Measurements from ENCODE around the gene RASA1.
"Not testable (repeated sequence)": the region's sequence is repeated elsewhere in the genome, so short reads cannot be mapped to it uniquely, and the experiment has no call there.

The RASA1 gene

DNA sequence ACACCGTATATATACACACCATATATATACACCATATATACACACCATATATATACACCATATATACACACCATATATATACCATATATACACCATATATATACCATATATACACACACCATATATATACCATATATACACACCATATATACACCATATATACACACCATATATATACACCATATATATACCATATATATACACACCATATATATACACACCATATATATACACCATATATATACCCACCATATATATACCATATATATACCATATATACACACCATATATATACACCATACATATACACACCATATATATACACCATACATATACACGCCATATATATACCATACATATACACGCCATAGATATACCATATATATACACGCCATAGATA is 19.6 kb downstream of the RASA1 start:
- not testable (repeated sequence) for DNase-seq

DNA sequence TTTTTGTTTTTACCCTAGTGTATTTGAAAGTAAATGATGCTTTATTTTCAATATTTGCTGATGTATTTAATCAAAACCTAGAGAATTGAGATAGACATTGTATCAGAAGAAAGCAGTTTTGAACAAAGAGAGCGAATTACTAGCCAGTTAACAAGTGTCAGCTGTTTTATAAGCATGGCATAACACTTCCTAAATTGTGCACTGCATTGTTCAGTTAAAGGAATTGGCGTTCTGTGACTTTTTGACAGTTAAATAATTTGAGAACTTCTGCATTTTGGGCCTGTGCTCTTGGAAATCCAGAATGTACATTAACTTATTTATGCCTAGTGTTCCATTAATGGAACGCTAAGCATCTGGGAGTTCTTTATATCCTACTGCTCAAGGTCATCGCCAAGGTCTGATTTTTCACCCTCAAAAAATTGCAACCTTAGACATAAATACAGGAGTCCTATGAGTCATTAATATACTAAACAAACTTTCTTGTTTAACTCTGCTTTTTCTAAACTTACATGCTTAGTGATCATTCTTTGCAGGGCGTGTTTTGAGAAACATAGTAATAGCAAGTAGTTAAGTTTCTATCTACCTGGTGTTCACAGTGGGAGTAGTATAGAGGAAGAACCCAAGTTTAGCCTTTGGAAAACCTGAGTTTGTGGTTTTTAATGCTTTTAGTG is 31.1 kb downstream of the RASA1 start:
- DNase-seq, result no peak

DNA sequence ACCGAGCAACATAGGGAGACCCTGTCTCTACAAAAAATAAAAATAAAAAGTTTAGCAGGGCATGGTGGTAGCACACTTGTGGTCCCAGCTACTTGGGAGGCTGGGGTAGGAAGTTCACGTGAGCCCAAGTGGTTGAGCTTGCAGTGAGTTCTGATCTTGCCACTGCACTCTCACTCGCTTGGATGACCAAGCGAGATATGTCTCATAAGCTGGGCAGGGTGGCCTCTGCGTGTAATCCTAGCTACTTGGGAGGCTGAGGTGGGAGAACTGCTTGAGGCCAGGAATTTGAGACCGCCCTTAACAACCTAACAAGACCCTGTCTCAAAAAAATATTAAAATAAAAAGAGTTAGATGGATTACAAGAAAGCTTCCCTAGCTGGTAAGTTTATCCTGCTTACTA is 32.5 kb downstream of the RASA1 start:
- DNase-seq, result no peak

DNA sequence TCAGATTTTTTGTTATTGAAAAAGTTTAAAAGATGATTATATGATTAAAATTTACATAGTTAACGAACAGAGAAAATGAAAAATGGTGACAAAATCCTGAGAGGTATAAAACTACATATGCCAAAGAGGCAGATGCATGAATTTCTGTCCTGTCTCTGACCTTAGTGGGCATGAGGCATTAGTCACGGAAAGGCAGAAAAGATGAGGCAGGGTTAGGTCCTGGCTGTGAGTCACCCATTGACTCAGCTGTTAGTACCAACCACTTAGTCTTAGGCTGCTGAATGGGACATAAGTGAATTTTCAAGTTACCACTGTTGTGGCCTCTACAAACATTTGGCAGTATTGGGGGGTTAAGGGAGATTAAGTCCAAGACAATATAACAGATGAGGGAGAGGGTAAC is 33.1 kb downstream of the RASA1 start:
- DNase-seq, result no peak

DNA sequence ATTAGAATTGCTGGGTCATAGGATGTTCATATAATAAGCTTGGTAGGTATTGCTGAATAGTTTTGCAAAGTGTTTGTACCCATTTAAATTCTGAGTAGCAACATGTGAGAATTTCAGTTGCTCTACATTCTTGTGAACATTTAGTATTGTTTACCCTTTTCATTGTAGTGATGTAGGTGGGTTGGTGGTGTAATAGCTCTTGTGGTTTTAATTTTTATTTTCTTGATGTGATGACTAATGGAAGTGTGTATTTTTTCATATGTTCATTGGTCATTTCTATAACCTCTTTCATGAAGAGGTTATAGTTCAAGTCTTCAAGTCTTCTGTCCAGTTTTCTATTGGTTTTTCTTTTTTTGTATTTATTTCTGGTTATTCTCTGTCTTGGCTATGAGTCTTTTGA is 34.4 kb downstream of the RASA1 start:
- DNase-seq, result no peak

DNA sequence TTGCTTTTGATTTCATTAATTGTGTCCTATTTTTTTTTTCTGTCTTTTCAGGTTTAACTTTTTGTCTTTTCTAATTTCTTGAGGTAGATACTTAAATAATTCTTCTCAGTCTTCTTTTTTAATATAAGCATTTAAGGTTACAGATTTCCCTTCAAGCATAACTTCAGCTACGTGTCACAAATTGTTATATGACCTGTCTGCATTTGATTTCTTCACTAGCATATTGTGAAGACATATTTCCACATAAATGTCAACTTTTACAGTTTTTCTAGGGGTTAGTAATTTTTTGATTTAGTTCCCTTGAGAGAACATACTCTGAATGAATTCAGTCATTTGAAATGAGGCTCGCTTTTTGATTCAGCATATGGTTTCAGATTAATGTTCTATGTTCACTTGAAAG is 35.6 kb downstream of the RASA1 start:
- no peak for DNase-seq

DNA sequence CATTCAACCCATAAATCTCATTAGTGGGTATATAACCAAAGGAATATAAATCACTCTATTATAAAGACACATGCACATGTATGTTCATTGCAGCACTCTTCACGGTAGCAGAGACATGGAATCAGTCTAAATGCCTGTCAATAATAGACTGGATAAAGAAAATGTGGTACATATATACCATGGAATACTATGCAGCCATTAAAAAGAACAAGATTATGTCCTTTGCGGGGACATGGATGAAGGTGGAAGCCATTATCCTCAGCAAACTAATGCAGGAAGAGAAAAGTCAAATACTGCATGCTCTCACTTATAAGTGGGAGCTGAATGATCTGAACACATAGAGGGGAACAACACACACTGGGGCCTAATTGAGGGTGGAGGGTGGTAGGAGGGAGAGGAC is 38.4 kb downstream of the RASA1 start:
- not testable (repeated sequence) for DNase-seq

DNA sequence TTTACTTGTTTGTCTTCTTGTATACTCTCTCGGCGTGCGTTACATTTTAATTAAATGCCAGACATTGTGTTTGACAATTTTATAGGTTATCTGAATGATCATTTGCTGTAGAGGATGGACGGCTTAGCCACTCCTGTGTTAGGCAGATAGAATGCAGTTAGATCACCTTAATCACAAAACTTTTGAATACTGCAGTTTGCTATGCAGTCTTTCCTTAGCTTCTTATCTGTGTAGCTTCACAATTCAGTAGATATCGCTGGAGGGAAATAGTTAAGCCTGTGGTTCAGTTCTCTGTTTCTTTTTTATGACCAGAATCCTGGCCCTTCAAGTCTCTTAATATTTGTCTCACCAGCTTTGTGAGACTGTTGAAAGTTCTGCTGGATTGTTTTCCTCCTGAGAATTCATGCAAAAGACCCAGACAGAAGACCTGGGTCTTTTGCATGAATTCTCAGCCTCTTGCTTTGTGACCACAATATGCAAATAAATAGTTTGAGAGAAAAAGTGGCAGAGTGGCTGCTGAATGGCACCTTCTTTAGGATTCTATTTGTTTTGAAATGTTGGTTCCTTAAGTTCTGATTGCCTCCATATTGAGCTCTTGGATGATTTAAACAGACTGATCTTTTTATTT is 40.2 kb downstream of the RASA1 start:
- no peak for DNase-seq

DNA sequence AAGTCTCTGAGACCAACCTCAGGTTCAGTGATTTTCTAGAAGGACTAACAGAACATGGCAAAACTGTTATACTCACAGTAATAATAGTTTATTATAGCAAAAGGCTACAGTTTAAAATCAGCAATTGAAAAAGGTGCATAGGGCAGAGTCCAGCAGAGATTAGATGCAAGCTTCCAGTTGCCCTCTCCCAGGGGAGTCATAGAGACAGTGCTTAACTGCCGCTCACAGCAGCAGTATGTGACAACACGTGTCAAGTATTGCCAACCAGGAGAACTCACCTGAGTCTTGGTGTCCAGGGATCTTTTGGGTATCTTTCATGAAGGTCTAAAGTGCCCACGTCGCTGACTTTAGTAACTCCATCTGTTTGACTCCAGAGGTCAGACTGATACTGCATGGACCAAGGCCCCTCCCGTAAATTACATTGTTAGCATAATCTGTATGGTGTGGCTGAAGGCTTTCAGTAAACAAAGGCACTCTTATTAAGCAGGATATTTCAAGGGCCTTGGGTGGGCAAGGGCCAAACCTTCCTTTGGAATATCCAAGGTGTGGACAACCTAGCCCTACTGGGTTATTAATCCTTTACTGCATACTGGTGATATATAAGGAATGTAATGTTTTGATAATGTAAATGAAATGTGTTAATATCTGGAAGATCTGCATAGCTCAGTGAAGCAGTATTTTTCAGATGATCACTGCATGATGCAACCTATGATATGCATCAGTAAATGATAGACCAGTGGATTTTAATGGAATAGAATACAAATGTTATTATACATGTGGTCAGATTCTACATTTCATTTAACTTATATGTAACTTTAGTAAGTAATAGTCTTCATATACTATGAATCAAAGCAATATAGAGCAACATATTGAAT is 44.0 kb downstream of the RASA1 start:
- no peak for DNase-seq

DNA sequence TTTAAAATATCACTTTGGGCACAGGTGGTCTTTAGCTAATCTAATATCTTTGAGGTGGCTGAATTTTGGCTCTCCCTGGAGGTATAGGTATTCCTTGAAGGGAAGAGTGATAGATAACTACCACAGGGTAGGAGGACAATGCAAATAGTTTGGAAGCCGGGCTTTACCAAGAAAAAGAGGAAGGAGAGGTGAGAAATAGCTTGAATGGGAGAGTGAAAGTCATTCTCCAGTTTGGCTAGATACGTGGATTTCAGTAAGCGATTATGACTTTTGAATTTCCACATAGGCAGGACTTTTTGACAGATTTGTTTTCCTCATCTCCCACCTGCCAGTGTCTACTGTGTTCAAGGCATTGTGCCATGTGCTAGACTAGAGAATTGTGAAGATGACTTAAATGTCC is 45.5 kb downstream of the RASA1 start:
- no peak for DNase-seq

DNA sequence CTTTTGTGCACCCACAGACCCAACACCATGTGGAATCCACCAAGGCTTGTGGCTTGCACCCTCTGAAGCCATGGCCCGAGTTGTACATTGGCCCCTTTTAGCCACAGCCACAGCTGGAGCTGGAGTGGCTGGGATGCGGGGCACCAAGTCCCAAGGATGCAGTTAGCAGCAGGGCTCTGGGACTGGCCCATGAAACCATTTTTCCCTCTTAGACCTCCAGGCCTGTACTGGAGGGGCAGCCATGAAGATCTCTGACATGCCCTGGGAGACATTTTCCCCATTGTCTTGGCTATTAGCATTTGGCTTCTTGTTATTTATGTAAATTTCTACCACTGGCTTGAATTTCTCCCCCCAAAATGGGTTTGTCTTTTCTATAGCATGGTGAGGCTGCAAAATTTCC is 51.8 kb downstream of the RASA1 start:
- no peak for DNase-seq

DNA sequence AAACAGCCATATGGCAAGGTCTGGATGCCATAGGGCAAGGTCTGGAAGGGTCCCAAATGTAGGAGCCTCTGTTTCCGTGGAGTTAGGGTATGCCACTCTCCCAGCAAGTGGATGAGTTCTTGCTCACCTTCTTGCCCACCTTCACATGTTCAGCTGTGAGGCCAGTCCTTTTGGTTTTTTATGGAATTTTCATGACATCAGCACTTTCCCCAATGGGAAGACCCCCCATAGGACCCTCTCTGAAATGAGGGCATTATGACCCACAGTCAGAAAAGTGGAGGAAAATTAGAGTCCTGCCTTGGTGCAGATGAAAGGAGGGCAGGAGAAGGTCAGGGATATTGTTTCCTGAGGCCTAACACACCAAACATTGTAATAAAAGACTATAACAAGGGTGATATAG is 53.9 kb downstream of the RASA1 start:
- DNase-seq, result no peak

DNA sequence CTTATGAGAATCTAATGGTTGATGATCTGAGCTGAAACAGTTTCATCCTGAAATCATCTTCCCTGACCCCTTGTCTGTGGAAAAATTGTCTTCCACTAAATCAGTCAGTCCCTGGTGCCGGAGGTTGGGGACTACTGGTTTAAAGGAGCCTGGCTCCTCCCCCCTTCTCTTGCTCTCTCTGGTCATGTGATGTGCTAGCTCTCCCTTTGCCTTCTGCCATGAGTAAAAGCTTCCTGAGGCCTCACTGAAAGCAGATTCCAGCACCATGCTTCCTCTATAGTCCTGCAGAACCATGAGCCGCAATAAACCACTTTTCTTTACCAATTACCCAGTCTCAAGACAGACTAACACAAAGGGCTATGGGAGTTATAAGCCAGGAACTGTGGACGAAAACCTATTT is 54.7 kb downstream of the RASA1 start:
- no peak for DNase-seq

DNA sequence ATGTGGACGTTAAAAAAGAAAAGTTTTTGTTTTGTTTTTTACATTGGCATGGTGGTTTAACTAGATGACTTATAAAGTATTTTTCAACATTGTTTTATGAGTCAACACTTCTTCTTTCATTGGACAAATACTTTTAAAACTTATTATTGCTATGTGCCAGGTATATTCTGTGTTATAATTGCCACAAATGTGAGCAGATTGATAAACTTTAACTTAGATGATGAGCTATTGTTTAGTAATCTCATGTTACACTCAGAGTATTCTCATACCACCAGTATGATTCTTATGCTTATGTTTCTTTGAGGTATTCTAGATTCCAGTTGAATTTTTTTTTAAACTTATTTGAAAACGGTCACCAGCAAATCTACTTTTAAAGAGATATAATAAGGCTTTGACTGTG is 60.3 kb downstream of the RASA1 start:
- DNase-seq, result no peak

DNA sequence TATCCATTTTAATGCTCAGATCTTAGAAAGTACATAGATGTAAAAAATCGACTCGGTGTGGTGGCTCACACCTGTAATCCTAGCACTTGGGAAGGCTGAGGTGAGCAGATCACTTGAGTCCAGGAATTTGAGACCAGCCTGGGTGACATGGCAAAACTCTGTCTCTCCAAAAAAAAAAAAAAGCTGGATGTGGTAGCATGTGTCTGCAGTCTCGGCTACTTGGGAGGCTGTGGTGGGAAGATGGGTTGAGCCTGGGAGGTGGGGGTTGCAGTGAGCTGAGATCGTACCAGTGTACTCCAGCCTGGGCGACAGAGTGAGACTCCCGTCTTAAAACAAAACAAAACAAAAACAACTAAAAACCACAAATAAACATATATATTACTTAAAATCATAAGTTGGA is 61.4 kb downstream of the RASA1 start:
- no peak for DNase-seq

DNA sequence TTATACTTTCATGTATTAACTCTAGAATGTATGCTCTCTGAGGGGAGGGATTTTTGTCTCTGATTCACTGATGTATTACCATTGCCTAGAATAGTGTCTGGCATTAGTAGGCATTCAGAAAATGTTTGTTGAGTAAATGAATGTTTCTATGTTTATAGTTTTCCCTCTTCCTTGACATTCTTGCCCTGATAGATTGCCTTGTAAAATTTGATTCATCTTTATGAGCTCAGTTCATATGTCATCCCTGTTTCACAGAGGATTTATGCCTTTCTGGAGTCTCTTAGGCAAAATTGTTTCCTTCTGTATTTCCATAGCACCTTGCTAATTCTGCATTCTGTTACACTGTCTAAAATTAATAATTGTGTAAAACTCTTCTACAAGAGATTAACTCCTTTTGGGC is 72.3 kb downstream of the RASA1 start:
- DNase-seq, result no peak

DNA sequence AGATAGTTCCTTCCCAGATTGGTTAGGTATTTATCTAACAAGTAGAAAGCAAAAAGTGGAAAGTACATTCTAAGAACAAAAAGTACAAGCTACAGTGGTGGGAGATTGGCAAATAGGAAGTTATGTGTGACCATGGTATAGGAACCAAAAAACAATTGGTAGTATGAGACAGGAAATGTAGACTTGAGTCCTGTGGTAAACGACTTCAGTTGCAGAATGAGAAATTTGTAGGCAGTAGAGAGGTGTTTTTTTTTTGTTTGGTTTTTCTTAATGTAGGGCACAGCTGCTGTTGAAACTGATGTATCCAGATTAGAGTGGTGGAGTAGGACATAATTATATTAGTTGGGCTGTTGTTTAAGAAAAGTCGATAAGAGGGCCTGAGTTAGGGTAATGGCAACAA is 73.0 kb downstream of the RASA1 start:
- no peak for DNase-seq

DNA sequence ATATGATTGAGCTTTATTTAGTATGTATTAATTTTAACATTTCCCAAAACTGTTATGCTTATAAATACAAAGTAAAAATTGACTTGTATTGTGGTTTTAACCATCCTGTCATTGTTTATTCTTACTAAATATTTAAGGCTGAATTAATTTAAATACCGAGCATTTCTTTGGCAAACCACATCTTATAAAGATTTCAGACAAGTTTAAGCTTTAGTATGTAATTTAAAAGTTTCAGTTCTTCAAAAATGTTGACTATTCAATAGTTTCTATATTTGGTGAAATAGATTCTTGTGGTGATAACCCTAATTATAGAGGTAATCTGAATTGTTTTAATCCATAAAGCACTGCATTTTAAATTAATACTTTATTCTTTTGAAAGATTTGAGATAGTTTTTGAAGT is 79.6 kb downstream of the RASA1 start:
- DNase-seq, result no peak

DNA sequence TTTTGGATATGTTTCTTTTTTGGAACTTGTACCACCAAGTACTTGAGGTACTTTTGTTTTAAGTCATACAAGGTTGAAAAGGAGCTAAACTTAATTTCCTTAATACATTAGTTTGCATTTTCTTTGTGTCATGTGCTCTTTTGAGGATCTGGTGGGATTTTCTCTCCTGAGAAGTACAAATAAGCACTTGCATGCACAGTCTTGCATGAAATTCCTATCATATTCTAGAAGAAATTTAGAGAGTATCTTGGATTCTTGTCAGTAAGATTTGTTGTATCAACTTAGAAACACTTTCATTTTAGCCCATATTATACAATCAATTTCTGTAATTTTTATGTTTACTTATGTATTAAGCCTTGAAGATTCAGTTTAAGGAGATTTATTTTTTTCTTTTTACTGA is 80.2 kb downstream of the RASA1 start:
- no peak for DNase-seq

DNA sequence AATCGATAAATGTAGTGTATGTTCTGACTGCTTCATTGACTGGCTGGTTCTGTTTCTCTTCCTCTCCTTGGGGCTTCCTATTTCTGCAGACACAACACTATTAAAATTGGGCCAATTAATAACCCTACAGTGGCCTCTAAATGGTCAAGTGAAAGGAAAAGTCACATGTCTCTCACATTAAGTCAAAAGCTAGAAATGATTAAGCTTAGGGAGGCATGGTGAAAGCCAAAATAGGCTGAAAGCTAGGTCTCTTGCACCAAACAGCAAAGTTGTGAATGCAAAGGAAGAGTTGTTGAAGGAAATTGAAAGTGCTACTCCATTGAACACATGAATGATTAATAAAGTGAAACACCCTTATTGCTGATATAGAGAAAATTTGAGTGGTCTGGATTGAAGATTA is 86.8 kb downstream of the RASA1 start:
- DNase-seq, result no peak

DNA sequence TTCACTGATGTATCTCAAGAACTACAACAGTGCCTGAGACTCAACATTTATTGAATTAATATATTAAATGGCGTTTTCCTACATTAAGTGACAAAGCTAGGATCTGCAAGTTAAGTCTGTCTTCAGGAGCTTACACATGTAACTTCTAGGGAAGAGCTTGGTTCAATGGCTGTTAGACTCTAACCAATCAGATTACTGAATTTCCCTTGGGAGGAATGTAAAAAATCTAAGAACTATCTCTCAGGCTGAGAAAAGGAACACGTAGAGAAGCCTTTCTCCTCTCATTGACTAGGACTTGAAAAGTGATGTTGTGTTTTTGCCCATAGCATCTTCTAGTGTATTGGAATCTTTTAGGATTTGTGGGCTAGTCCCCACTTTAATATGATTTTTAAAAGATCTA is 91.4 kb downstream of the RASA1 start:
- DNase-seq, result no peak

DNA sequence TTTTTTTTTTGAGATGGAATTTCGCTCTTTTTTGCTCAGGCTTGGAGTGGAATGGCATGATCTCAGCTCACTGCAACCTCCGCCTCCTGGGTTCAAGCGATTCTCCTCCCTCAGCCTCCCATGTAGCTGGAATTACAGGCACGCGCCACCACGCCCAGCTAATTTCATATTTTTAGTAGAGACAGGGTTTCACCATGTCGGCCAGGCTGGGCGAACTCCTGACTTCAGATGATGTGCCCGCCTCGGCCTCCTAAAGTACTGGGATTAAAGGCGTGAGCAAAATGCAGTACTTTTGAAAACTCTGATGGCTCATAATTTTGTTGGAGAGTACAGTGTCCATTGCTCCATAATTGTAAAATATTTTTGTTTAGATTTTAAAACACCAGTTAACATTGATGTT is 92.4 kb downstream of the RASA1 start:
- DNase-seq, result no peak

DNA sequence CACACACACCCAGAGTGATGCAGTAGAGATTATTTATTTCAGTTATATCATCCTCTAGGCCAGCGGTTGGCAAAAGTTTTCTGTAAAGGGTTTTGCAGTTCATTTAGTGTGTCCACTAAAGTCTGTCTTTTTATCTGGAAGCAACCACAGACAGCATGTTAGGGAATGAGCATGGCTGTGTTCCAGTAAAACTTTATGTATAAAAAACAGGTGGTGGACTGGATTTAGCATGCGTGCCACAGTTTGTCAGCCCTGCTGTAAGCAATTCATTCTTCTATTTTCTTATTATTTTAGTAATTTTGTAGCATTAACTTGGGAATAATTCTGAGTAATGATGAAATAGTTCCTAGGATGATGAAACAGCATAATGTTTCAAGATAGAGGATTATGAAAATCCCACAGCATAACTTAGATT is 93.4 kb downstream of the RASA1 start:
- DNase-seq, result no peak

DNA sequence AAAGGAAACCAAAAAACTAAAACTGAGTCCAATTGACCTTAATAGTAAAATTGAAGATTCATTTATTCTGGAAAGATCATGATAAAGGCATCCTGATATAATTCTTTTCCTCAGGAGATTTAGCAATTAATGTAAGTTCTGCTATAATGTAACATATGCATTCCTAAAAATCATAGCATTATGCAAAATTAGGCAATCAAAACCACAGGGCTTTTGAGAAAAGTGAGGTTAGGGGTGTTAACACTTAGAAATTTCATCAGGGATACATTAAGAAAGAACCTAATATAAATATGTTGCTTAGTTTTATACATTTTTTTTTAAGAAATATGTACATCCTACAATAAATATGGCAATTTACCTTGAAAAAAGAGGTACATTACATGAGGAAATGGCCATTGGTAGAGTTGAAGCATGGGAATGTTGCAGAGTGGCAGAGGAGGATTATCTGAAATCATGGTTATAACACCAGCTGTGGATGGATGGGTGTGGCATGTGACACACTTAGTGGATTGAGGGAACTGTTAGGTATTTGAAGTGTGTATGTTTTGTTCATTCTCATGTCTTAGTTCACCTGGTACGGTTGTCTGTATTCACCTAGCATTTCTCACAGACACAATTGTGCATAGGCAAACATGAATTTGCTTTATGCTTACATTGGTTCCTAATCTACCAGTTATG is 94.0 kb downstream of the RASA1 start:
- DNase-seq, result no peak
